H9 (cell line): ENCODE data around the gene ING2. TPM values are rescaled to one million over a fixed set of nuclear protein-coding genes. Genes with fewer than 3 reads are reported as not detected.

Experiments used
- DNase-seq: peaks from one replicate; pipeline ENCODE4 v3.0.0-alpha.2; 2017
- H2AFZ ChIP-seq: one replicate; pipeline ENCODE4 v1.6.1; 2013; ENCODE audit warnings: mild to moderate bottlenecking, low read length, control low read depth, moderate library complexity
- H2AK5ac ChIP-seq: 2 replicates; pipeline ENCODE4 v1.6.1; 2013; ENCODE audit warnings: low read length, control low read depth, mixed read lengths; ENCODE audit not compliant: insufficient read length
- H2BK120ac ChIP-seq: one replicate; pipeline ENCODE4 v1.6.1; 2013; ENCODE audit warnings: low read depth, mild to moderate bottlenecking, low read length, control low read depth, inconsistent platforms; ENCODE audit not compliant: poor library complexity, severe bottlenecking
- H2BK12ac ChIP-seq: 2 replicates; pipeline ENCODE4 v1.6.1; 2013; ENCODE audit warnings: low read length, control low read depth, mixed read lengths, low read depth; ENCODE audit not compliant: insufficient read length
- H2BK15ac ChIP-seq: 2 replicates; pipeline ENCODE4 v1.6.1; 2013; ENCODE audit warnings: low read depth, low read length, control low read depth
- H2BK20ac ChIP-seq: one replicate; pipeline ENCODE4 v1.6.1; 2013; ENCODE audit warnings: low read depth, mild to moderate bottlenecking, low read length, control low read depth, inconsistent platforms; ENCODE audit not compliant: poor library complexity, severe bottlenecking
- H2BK5ac ChIP-seq: 2 replicates; pipeline ENCODE4 v1.6.1; 2013; ENCODE audit warnings: low read length, control low read depth, mixed read lengths; ENCODE audit not compliant: insufficient read length
- H3K14ac ChIP-seq: 2 replicates; pipeline ENCODE4 v1.6.1; 2013; ENCODE audit warnings: low read length, control low read depth; ENCODE audit not compliant: insufficient read depth
- H3K18ac ChIP-seq: 2 replicates; pipeline ENCODE4 v1.6.1; 2013; ENCODE audit warnings: low read depth, mild to moderate bottlenecking, mixed read lengths, low read length, control low read depth; ENCODE audit not compliant: insufficient read length
- H3K23ac ChIP-seq: 2 replicates; pipeline ENCODE4 v1.6.1; 2013; ENCODE audit warnings: low read length, control low read depth, mixed read lengths, low read depth; ENCODE audit not compliant: insufficient read length
- H3K23me2 ChIP-seq: 2 replicates; pipeline ENCODE4 v1.6.1; 2013; ENCODE audit warnings: low read depth, mild to moderate bottlenecking, mixed read lengths, low read length, control low read depth; ENCODE audit not compliant: insufficient read length, poor library complexity, severe bottlenecking
- H3K27ac ChIP-seq: 2 replicates; pipeline ENCODE4 v1.5.1; 2013; ENCODE audit warnings: low read length, control low read depth, mixed read lengths, low read depth; ENCODE audit not compliant: insufficient read length
- H3K27me3 ChIP-seq: 2 replicates; pipeline ENCODE4 v1.6.1; 2013; ENCODE audit warnings: low read length, control low read depth, inconsistent platforms; ENCODE audit not compliant: insufficient read depth
- H3K4ac ChIP-seq: 2 replicates; pipeline ENCODE4 v1.6.1; 2013; ENCODE audit warnings: low read depth, mild to moderate bottlenecking, control low read depth, inconsistent platforms, low read length, moderate library complexity
- H3K4me1 ChIP-seq: 2 replicates; pipeline ENCODE4 v1.6.1; 2013; ENCODE audit warnings: low read length, control low read depth, inconsistent platforms; ENCODE audit not compliant: insufficient read depth
- H3K4me2 ChIP-seq: 2 replicates; pipeline ENCODE4 v1.6.1; 2013; ENCODE audit warnings: low read length, control low read depth, mixed read lengths; ENCODE audit not compliant: insufficient read length, insufficient read depth
- H3K56ac ChIP-seq: 2 replicates; pipeline ENCODE4 v1.6.1; 2013; ENCODE audit warnings: low read depth, mild to moderate bottlenecking, mixed read lengths, low read length, control low read depth; ENCODE audit not compliant: insufficient read length
- H3K79me1 ChIP-seq: 2 replicates; pipeline ENCODE4 v1.6.1; 2013; ENCODE audit warnings: low read depth, mild to moderate bottlenecking, moderate library complexity, low read length, control low read depth, inconsistent platforms; ENCODE audit not compliant: insufficient read depth, poor library complexity, severe bottlenecking
- H3K79me2 ChIP-seq: 2 replicates; pipeline ENCODE4 v1.6.1; 2013; ENCODE audit warnings: low read length, control low read depth, inconsistent platforms; ENCODE audit not compliant: insufficient read depth
- H3K9ac ChIP-seq: 2 replicates; pipeline ENCODE4 v1.6.1; 2013; ENCODE audit warnings: low read length, control low read depth, mixed read lengths; ENCODE audit not compliant: insufficient read length; ENCODE audit errors: extremely low read depth
- H3K9me3 ChIP-seq: one replicate; pipeline ENCODE4 v1.6.1; 2013; ENCODE audit warnings: low read depth, low read length, inconsistent platforms; ENCODE audit not compliant: control insufficient read depth
- H3T11ph ChIP-seq: one replicate; pipeline ENCODE4 v1.6.1; 2013; ENCODE audit warnings: mild to moderate bottlenecking, low read length, control low read depth, inconsistent platforms
- H4K20me1 ChIP-seq: one replicate; pipeline ENCODE4 v1.6.1; 2013; ENCODE audit not compliant: control insufficient read depth, insufficient read length, insufficient read depth
- H4K5ac ChIP-seq: 2 replicates; pipeline ENCODE4 v1.6.1; 2013; ENCODE audit warnings: low read depth, mild to moderate bottlenecking, mixed read lengths, low read length, control low read depth; ENCODE audit not compliant: insufficient read length
- H4K8ac ChIP-seq: replicated peaks from 2 replicates; pipeline ENCODE4 v1.6.1; 2013; ENCODE audit warnings: low read length, control low read depth, mixed read lengths, low read depth; ENCODE audit not compliant: insufficient read length
- H4K91ac ChIP-seq: 2 replicates; pipeline ENCODE4 v1.6.1; 2013; ENCODE audit warnings: low read depth, mild to moderate bottlenecking, moderate library complexity, mixed read lengths, low read length, control low read depth; ENCODE audit not compliant: insufficient read length
- H3K27ac Mint-ChIP-seq, 3 experiments: 2 replicates in 2 of 3; 3 replicates in 1 of 3; pipeline ENCODE4 v1.8.0; 2020 to 2021; ENCODE audit warnings: mixed read lengths in 3 of 3, mild to moderate bottlenecking in 1 of 3, moderate library complexity in 1 of 3
- H3K27me3 Mint-ChIP-seq: 2 replicates; pipeline ENCODE4 v1.8.0; 2021; ENCODE audit warnings: low read depth, mild to moderate bottlenecking, moderate library complexity, mixed read lengths
- H3K36me3 Mint-ChIP-seq, 3 experiments: 2 replicates in 2 of 3; 3 replicates in 1 of 3; pipeline ENCODE4 v1.8.0; 2020 to 2021; ENCODE audit warnings: low read depth in 3 of 3, mixed read lengths in 3 of 3; ENCODE audit not compliant: insufficient read depth in 1 of 3
- H3K4me1 Mint-ChIP-seq, 2 experiments: 2 replicates each; pipeline ENCODE4 v1.8.0; 2020; ENCODE audit warnings: mixed read lengths in 2 of 2
- H3K4me3 Mint-ChIP-seq, 2 experiments: 2 replicates in 1 of 2; 3 replicates in 1 of 2; pipeline ENCODE4 v1.8.0; 2020 to 2021; ENCODE audit warnings: mild to moderate bottlenecking in 2 of 2, mixed read lengths in 2 of 2, moderate library complexity in 1 of 2
- H3K9me3 Mint-ChIP-seq, 2 experiments: 2 replicates in 1 of 2; 3 replicates in 1 of 2; pipeline ENCODE4 v1.8.0; 2020; ENCODE audit warnings: mild to moderate bottlenecking in 2 of 2, mixed read lengths in 2 of 2, moderate library complexity in 1 of 2
- CTCF ChIP-seq: fragments of 200-600 bp; sonication (generic); conservative IDR thresholded peaks from 3 replicates; pipeline ENCODE4 v1.8.0; 2021; ENCODE audit warnings: antibody characterized with exemption, mild to moderate bottlenecking
- WGBS: extraction: QIAGEN DNeasy Blood & Tissue Kit; methylation state at CpG from one replicate; pipeline ENCODE4 v1.1.7; 2013; ENCODE audit warnings: missing lambda C conversion rate, low lambda C conversion rate, mixed read lengths; ENCODE audit not compliant: insufficient read length; ENCODE audit errors: extremely low coverage; 5-methylcytosine and 5-hydroxymethylcytosine counted together
- total RNA-seq: library from RNA; stranded (reverse); gene quantifications from 2 replicates; pipeline ENCODE4 v1.2.1, GENCODE V29; 2021

ING2 gene
- total RNA-seq, 1 experiment from 2014 or later: 18.6 TPM

GRCh38 chr4:183499389-183499788 lies 5.5 kb upstream of the ING2 start:
- H2BK5ac ChIP-seq: no peak overlapping the region
- no CpG with 5 or more reads among the region's 2 CpGs for whole genome bisulfite sequencing

More at GRCh38 chr4:183499389-183499788, 5.5 kb upstream of the ING2 start:
- no peak overlapping the region for H2AK5ac ChIP-seq
- no peaks in the 10 kb centered on the region for H3K27me3 ChIP-seq
- H2BK12ac ChIP-seq: no peak overlapping the region
- no peak overlapping the region for H3K27ac Mint-ChIP-seq
- H3K14ac ChIP-seq: no peak overlapping the region
- no peak overlapping the region for H2BK120ac ChIP-seq
- H3K4me1 Mint-ChIP-seq: peaks cover 23 to 26% of the 10 kb centered on the region in 2 experiments
- no peak overlapping the region for H2BK20ac ChIP-seq
- no peak overlapping the region for H3K18ac ChIP-seq
- no peaks in the 10 kb centered on the region for H3K9me3 Mint-ChIP-seq
- no peaks in the 10 kb centered on the region for H3K27me3 Mint-ChIP-seq
- no peaks in the 10 kb centered on the region; the same call in 1 of the 2 replicates for H3K4me1 ChIP-seq
- no peak overlapping the region for H3K4ac ChIP-seq
- H2BK15ac ChIP-seq: no peak overlapping the region
- H3K9ac ChIP-seq: no peak overlapping the region
- no peak for TF ChIP-seq CTCF
- no peak for DNase-seq
- no peaks in the 10 kb centered on the region for H4K20me1 ChIP-seq
- H3K4me3 Mint-ChIP-seq: no peak overlapping the region
- H4K91ac ChIP-seq: no peak overlapping the region
- no peak overlapping the region for H4K5ac ChIP-seq
- H3K79me1 ChIP-seq: no peaks in the 10 kb centered on the region
- no peak overlapping the region for H3T11ph ChIP-seq
- no peak overlapping the region for H3K4me2 ChIP-seq
- H3K23me2 ChIP-seq: peaks cover 9% of the 10 kb centered on the region
- H3K9me3 ChIP-seq: no peaks in the 10 kb centered on the region
- H4K8ac ChIP-seq: no peak overlapping the region
- H3K23ac ChIP-seq: no peak overlapping the region
- peaks cover 2 to 5% (median 3%) of the 10 kb centered on the region in 3 experiments; a peak in 3 of 7 replicates for H3K36me3 Mint-ChIP-seq
- no peak overlapping the region for H3K56ac ChIP-seq
- no peak overlapping the region for H2AFZ ChIP-seq
- no peaks in the 10 kb centered on the region for H3K79me2 ChIP-seq
- no peak overlapping the region for H3K27ac ChIP-seq
